Gastroesophageal sphincter (tissue), 2 donors: Measurements from ENCODE around the gene DARS2.

Experiments
- EP300 ChIP-seq: sonication (generic); formaldehyde crosslinking; IDR thresholded peaks from one replicate; pipeline ENCODE4 v1.6.1; 2017; ENCODE audit warnings: antibody characterized with exemption, mild to moderate bottlenecking
- POLR2AphosphoS5 ChIP-seq: sonication (generic); formaldehyde crosslinking; IDR thresholded peaks from one replicate; pipeline ENCODE4 v1.6.1; 2017; ENCODE audit warnings: antibody characterized with exemption

DNA sequence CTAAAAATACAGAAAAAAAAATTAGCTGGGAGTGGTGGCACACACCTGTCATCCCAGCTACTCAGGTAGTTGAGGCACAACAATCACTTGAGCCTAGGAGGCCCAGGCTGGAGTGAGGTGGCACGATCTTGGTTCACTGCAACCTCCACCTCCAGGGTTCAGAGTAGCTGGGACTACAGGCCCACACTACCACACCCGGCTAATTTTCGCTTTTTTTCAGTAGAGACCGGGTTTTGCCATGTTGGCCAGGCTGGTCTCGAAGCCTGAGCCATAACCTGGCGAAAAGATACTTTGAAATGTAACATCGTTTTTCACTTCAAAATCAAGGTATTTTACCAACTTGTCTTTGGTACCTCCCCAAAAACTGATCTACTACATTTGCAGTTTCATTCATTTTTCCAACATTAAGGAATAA, 37.3 kb downstream of the DARS2 start:
- TF ChIP-seq POLR2AphosphoS5, result no peak
- TF ChIP-seq EP300, result no peak
